Stimulated activated CD8-positive, alpha-beta memory T cell treated with anti-CD3 and anti-CD28 coated beads, Interleukin-12 subunit alpha, Interleukin-12 subunit beta, amount 100 ng/mL, for 1 hour (primary cell): ENCODE measurements around the gene TMCO5A.

Experiments used
- DNase-seq: peaks from one replicate; pipeline ENCODE4 v3.0.0-alpha.2; 2020; ENCODE audit warnings: low read depth

Gene TMCO5A

DNA sequence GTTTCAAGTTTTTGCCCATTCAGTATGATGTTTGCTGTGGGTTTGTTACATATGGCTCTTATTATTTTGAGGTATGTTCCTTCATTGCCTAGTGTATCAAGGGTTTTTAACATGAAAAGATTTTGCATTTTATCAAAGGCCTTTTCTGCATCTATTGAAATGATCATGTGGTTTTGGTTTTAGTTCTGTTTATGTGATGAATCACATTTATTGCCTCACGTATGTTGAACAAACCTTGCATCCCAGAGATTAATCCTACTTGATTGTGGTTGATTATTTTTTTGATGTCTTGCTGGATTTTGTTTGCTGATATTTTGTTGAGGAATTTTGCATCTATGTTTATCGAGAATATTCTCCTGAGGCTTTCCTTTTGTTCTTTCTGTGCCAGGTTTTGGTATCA is 39.4 kb downstream of the TMCO5A start:
- DNase-seq = no peak

DNA sequence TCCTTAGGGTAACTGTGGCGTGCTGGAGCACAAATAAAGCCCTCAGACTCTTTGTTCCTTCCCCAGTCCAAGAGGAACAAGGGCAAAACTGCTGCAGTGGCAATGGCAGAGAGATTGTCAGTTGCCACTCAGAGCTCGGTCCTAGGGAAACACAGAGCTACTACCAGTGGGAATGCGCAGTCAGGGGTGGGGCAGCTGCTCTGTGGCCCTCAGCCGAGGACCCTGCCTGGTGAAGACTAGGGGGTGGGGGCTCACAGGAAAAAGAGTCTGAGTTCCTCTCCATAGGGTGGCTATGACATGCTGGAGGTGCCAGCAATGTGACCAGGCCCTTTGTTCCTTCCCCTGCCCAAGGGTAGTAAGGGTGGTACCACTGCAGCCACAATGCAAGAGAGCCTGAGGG is 43.8 kb downstream of the TMCO5A start:
- DNase-seq = no peak

DNA sequence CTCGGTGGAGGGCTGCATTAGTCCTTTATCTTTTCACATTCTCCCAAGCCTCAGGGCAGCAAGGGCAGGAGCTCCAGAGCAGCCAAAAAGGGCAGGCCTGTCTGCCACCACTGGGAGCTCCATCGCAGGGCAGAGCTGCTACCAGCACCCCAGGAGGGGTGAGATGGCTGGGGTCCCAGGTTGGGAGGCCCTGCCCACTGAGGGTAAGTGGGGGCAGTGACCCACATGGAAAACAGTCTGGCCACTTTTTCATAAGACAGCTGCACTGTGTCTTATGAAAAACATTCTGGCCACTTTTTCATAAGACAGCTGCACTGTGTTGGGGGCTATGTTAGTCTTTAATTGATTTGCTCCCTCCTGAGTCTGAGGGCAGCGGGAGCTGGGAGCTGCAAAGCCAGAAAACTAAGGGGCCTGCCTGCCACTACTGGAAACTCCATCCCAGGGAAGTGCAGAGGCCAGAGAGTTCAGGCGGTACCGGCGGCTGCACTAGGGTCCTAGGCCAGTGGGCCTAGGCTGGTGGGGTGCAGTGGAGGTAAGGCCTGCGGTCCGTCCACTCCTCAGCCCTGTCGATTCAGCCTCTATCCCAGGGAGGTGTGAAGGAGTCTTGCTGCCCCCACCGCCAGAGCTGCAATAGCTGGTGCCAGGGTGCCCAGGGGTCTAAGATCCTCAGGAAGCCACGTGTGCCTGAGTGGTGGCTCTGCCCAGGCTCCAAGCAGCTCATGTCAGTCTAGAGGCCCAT is 45.4 kb downstream of the TMCO5A start:
- no peak for DNase-seq

DNA sequence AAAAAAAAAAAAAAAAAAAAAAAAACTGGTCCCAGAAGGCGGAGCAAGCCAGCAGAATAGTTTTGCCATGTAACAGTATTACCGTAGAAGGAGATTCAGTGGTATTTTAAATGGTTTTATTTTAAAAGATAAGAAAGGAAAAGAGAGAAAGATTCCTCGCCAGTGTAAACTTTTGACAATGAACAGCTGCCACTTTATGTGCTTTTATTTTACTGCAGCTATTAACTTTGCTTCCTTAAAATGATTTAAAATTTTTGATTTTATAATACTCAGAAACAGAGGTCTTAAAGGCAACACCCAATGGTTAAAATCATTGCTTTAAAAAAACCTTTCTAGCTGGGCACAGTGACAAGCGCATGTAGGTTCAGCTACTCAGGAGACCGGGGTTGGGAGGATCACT is 46.8 kb downstream of the TMCO5A start:
- DNase-seq = no peak

DNA sequence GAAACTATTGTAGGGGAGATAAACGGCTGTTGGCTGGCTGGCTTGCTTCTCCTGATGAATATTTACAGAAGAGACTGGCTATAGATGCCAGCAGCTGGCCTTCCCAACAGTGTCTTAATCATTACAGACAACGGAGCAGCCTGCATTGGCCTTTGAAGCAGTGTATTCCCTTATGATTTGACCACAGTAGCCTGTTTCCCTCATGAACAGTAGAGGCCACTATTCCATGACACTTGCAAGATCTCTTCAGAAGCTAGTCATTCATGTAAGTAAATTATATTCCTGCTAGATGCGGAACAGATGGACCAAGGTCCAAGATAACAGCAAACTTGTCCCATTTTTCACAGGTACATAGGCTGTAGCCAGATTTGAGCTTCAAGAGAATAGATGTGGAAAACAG is 47.3 kb downstream of the TMCO5A start:
- DNase-seq = no peak

DNA sequence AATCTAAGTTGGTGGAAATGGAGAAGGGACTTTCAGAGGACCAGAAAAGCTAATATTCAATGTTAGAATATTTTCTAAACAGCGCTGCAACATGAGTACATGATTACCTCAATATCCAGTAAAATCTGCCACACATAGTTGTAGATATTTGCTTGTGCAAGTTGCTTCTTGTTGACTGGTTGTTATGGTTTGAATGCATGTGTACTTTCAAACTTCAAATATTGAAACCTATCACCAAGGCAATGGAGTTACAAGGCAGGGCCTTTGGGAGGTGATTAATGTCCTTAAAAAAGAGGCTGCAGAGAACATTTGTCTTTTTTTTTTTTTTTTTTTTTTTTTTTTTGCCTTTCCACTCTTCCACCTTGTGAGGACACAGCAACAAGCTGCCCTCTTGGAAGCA is 49.9 kb downstream of the TMCO5A start:
- no peak for DNase-seq

DNA sequence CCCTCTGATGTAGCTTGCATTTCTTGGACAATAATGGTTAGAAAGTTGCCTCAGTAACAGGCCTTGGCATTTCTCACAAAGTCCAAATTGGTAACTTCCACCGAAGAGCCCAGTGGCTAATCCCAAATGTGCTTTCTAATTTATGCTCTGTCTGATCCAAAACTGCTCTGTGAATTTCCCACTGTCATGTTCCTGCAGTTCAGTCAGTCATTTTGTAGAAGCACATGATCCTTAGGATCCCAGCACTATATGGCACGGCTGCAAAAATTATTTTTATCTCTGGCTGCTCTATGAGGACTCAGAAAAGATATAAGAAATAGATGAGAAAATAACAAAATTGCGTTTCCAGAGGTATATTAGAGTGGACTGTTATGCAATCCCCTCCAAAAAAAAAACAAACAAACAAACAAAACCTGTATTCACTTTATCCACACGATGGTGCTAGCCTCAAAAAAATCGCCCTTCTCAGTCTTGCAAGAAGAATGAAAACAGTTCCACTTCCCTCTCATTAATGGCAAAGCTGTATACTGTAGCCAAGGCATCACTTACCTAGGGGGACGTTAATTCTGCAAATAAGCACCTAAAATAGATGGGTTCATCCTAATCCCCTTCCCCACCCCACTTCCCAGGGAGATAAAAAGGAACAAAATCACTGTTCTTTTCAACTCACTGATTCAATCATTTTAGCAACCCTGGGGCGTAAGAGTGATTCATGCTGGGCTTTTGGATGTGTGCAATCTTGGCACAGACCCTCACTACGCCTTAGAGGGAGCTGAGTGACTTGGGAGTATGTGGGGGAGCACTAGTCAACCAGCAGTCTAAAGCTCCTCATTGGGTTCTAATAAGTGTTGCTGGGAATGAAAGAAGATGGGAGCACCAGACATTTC is 61.3 kb downstream of the TMCO5A start:
- no peak for DNase-seq
